Endothelial cell of umbilical vein (primary cell): Measurements from ENCODE around the gene SREBF1.

ENCODE experiments used
- CTCF ChIP-seq, 2 donors: IDR thresholded peaks; 1 replicate in 1 of 2; 2 replicates in 1 of 2; pipeline ENCODE4 v1.5.1; 2011; ENCODE audit warnings: low read length in 2 of 2, mild to moderate bottlenecking in 2 of 2, moderate library complexity in 2 of 2, control low read depth in 1 of 2, inconsistent platforms in 1 of 2, low read depth in 1 of 2; ENCODE audit not compliant: insufficient read depth in 1 of 2; ENCODE audit errors: extremely low read depth in 1 of 2
- EZH2 ChIP-seq: IDR thresholded peaks from 2 replicates; pipeline ENCODE4 v1.6.1; 2012; ENCODE audit warnings: borderline replicate concordance, low read depth, mild to moderate bottlenecking, moderate library complexity, low read length, inconsistent platforms; ENCODE audit not compliant: severe bottlenecking
- JUN ChIP-seq: IDR thresholded peaks from 2 replicates; pipeline ENCODE4 v1.6.1; 2011; ENCODE audit warnings: borderline replicate concordance, low read depth; ENCODE audit not compliant: insufficient read length, insufficient read depth
- MAX ChIP-seq: IDR thresholded peaks from 2 replicates; pipeline ENCODE4 v1.6.1; 2011; ENCODE audit not compliant: insufficient read depth, insufficient read length
- MYC ChIP-seq: IDR thresholded peaks from one replicate; pipeline ENCODE4 v1.6.1; 2011; ENCODE audit warnings: mild to moderate bottlenecking, low read depth, low read length
- POLR2A ChIP-seq: IDR thresholded peaks from 2 replicates; pipeline ENCODE4 v1.6.1; 2012; ENCODE audit warnings: low read depth, mild to moderate bottlenecking, control low read depth, low read length
- POLR2AphosphoS5 ChIP-seq: IDR thresholded peaks from 2 replicates; pipeline ENCODE4 v1.6.1; 2012; ENCODE audit warnings: low read depth, mild to moderate bottlenecking, control low read depth, low read length, moderate library complexity; ENCODE audit not compliant: insufficient read depth

- TF ChIP-seq POLR2A, result no peak
- no peak for TF ChIP-seq CTCF (IDR thresholded peaks at IDR 0.05; ENCODE audit: extremely low read depth in 1 of 2, insufficient read depth in 1 of 2, low read depth in 1 of 2, low read length in 2 of 2)
- TF ChIP-seq POLR2AphosphoS5, result no peak
- TF ChIP-seq JUN, result no peak
- no peak for TF ChIP-seq MYC
- no peak for TF ChIP-seq EZH2
- peak; percentile 5 for TF ChIP-seq MAX
These were observed 17.2 kb downstream of the SREBF1 start for GRCh38 chr17:17819561-17819995.
